ENCODE data around the gene YIPF3.

Gene YIPF3

GRCh38 chr6:43509142-43509983, 7.4 kb downstream of the YIPF3 start:
- in situ Hi-C loops (cut with MboI; ENCODE audit: low pct_unique_long_range_greater_than_20kb, low sequenced_read_pairs, unreplicated experiment) = loop anchor here (10.0 kb wide), 1 partner anchor 255 kb away; no protein-coding TSS in a partner anchor
- no peak for DNase-seq (ENCODE audit: low spot score)
- TF ChIP-seq CTCF (IDR thresholded peaks at IDR 0.05; ENCODE audit: extremely low read depth, insufficient read depth, missing control alignments) = no peak

- no peak for TF ChIP-seq CTCF (IDR thresholded peaks at IDR 0.05; ENCODE audit: extremely low read depth, insufficient read depth, missing control alignments)
- in situ Hi-C loops (cut with MboI; ENCODE audit: low pct_unique_long_range_greater_than_20kb, low sequenced_read_pairs, unreplicated experiment) = loop anchor here (10.0 kb wide), 1 partner anchor 254 kb away; no protein-coding TSS in a partner anchor
- DNase-seq (ENCODE audit: low spot score) = no peak
These were observed 8.1 kb downstream of the YIPF3 start for GRCh38 chr6:43508481-43509141.

GRCh38 chr6:43506667-43507471, 9.9 kb downstream of the YIPF3 start:
- in situ Hi-C loops (cut with MboI; ENCODE audit: low pct_unique_long_range_greater_than_20kb, low sequenced_read_pairs, unreplicated experiment) = loop anchor here (10.0 kb wide), 1 partner anchor 252 kb away; no protein-coding TSS in a partner anchor
- peak; percentile 90 for TF ChIP-seq CTCF (IDR thresholded peaks at IDR 0.05; ENCODE audit: extremely low read depth, insufficient read depth, missing control alignments)
- DNase-seq (ENCODE audit: low spot score) = peak; percentile 89

- TF ChIP-seq CTCF (IDR thresholded peaks at IDR 0.05; ENCODE audit: extremely low read depth, insufficient read depth, missing control alignments) = no peak
- no peak for DNase-seq (ENCODE audit: low spot score)
- in situ Hi-C loops (cut with MboI; ENCODE audit: low pct_unique_long_range_greater_than_20kb, low sequenced_read_pairs, unreplicated experiment) = loop anchor here (10.0 kb wide), 1 partner anchor 251 kb away; no protein-coding TSS in a partner anchor
These were observed 10.6 kb downstream of the YIPF3 start for GRCh38 chr6:43506171-43506570.

- no peak for TF ChIP-seq CTCF (IDR thresholded peaks at IDR 0.05; ENCODE audit: extremely low read depth, insufficient read depth, missing control alignments)
- in situ Hi-C loops (cut with MboI; ENCODE audit: low pct_unique_long_range_greater_than_20kb, low sequenced_read_pairs, unreplicated experiment) = loop anchor here (10.0 kb wide), 1 partner anchor 251 kb away; no protein-coding TSS in a partner anchor
- no peak for DNase-seq (ENCODE audit: low spot score)
These were observed 11.0 kb downstream of the YIPF3 start for GRCh38 chr6:43505718-43506117.
